ENCODE measurements around the gene RHOBTB3.
"Not testable (repeated sequence)": the region's sequence is repeated elsewhere in the genome, so short reads cannot be mapped to it uniquely, and the experiment has no call there.

The RHOBTB3 gene

DNA sequence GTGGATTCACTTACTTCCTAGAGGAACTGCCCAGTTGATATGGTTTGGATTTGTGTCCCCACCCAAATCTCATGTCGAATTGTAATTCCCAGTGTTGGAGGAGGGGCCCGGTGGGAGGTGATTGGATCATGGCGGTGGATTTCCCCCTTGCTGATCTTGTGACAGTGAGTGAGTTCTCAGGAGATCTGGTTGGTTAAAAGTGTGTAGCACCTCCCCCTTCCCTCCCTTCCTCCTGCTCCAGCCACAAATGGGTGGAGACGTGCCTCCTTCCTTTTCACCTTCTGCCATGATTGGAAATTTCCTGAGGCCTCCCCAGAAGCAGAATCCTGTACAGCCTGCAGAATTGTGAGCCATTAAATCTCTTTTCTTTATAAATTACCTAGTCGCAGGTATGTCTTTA lies 17.9 kb upstream of the RHOBTB3 start:
- not testable (repeated sequence) for DNase-seq (ENCODE audit: low read depth, low spot score)

DNA sequence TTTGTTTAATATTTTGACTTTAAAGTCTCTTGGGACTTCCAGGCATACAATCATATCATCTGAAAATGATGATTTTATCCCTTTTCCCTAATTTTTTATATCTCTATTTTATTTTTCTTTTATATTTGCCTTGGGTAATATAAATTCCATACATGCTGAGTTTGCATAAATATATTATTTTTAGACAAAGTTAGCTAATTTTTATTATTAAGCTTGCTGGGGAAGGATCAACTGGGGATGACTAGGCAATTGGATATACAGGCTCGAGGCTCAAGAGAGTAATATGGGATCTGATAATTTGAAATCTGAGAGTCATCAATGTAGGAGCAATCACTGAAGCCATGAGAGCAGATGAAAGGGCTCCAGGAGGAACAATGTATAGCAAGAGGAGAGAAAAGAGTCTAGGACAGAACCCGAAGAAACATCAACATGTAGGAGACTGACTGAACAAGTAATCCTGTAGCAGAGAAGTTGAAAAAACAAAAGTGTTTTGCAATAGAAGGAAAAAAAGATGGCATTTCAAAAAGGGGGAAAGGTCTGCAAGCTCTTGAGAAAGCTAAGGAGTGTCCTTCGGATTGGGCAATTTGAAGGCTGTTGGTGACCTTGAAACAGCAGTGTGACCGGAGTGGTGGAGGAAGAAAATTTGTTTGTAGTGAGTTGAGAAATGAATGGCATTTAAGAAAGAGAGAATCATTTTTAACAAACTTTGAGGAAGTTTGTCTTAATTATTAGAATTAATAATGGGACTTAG lies 17.0 kb upstream of the RHOBTB3 start:
- no peak for DNase-seq (ENCODE audit: low read depth, low spot score)

DNA sequence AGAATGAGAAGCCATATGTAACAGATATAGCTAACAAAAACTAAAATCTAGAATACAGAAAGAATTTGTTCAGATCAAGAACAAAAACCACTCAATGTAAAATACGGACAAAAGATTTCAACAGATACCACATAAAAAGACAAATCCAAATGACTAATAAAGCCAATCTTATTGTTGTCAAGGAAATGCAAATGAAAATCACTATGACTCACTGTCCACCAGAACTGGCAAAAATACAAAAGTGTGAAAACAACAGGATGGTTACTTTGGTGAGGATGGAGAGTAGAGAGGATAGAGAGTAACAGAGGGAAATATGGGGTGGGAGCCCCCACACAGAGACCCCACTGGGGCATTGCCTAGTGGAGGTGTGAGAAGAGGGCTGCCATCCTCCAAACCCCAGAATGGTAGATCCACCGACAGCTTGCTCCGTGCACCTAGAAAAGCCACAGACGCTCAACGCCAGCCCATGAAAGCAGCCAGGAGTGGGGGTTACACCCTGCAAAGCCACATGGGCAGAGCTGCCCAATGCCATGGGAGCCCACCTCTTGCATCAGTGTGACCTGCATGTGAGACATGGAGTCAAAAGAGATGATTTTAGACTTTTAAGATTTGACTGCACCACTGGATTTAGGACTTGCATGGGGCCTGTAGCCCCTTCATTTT lies 15.2 kb upstream of the RHOBTB3 start:
- no peak for DNase-seq (ENCODE audit: low read depth, low spot score)

DNA sequence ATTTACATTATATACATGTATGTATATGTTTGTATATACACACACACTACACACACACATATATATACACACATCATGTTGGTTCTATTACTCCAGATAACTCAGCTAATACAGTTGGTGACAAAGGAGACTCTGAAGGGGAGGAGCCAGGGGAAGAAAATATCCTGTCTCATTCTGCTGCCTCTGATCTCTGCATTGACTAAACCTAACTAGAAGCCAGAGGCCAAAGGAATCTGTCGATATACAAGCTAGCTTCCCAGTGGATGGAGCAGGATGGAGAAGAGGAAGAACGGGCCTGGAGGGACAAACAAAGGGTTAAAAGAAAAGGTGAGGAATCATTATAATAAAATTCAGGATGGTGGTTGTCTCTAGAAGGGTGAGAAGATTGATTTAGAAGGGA lies 13.7 kb upstream of the RHOBTB3 start:
- DNase-seq (ENCODE audit: low read depth, low spot score) = no peak

DNA sequence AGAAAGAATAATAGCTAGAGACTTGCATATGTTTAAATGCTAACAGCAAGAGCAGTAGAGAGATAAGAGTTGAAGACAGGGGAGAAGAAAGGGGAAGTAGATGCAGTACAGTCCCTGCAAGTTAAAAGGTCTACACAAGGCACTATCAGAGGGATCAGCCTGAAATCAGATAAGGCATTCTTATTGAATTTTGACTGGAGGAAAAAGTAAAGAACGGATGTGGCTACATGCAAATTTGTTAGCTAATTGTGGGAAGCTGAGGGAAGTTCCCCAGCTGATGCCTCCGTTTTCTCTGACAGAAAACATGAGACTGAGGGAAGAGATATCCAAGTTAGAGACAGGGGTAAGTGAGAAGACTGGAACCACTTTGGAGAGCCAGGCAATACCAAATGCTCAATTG lies 12.9 kb upstream of the RHOBTB3 start:
- no peak for DNase-seq (ENCODE audit: low read depth, low spot score)

DNA sequence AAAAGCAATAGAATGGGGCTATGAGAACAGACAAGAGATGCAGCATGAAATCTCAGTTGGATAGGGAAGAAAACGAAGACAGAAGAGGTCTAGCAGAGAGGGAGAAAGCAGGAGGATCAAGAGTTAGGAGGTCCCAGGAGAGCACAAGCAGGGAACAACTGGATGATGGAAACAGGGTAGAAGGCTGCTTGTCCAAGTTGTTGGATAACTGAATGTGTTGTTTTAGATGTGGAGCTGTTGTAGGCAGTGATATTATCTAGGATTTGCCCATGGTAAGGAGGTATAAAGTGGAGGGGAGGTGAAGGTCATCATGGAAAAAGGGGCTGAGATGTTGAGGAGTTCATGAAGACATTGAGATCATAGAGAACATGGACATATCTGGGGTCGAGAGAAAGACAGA lies 12.4 kb upstream of the RHOBTB3 start:
- no peak for DNase-seq (ENCODE audit: low read depth, low spot score)

DNA sequence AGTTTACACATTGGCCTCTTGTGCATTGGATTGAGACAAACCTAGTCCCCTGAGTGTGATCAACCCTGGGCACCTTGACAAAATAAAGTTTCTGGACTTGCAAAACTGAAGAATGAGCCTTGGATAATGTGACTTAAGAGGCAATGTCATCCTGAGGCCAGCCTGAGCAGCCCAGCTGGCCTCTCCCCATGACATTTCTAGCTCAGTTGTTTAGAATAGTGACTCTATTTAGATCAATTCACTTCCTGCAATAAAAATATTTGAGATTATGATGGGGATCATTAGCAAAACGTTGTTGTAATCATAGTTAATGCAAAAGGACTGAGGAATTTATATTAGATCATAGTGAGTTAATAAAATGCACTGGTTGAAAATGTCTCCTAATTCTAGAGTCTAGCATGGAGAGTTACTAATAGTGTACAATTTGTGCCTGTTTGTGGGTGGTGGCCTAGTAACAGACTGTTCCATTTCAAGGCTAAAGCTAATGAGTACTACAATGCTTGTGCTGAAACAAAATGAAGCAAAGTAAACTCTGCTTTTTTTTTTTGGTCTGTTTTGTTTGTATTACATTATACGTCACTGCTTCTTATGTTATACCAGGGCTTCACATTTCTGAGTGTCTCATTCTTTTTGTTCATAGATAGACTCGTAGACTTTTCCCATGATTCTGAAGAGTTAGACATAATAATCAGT lies 10.9 kb upstream of the RHOBTB3 start:
- DNase-seq (ENCODE audit: low read depth, low spot score) = no peak

DNA sequence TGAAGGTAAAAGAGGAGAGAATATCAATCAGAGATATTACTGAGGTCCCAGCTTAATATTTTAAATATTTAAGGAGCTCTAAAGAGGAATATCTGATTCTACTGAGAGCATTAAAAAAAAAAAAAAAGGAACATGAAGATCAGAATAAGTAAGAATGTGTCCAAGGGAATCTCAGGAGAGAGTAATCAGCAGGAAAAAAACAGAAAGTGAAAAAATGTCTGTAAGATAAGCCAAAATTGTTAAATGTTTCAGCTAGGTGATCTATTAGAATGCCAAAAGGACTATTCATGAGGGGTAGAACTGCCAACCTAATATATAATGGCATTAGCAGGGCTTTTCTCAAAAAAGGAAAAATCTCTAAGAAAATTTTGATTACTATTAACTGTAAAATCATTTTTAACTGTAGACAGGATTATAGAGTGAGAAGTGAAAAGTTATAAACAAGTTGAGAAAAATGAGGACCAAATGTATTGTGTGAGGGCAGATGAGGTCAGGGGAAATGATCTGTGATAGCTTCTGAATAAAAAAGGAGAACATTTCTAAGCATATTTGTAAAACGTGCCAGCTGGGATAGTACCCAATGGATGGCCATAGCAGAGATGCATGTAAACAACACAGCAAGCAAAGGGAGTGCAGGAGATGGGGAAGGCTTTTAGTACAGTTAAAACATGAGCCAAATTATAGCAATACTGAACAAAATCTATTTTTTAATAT lies 9.4 kb upstream of the RHOBTB3 start:
- DNase-seq (ENCODE audit: low read depth, low spot score) = no peak

DNA sequence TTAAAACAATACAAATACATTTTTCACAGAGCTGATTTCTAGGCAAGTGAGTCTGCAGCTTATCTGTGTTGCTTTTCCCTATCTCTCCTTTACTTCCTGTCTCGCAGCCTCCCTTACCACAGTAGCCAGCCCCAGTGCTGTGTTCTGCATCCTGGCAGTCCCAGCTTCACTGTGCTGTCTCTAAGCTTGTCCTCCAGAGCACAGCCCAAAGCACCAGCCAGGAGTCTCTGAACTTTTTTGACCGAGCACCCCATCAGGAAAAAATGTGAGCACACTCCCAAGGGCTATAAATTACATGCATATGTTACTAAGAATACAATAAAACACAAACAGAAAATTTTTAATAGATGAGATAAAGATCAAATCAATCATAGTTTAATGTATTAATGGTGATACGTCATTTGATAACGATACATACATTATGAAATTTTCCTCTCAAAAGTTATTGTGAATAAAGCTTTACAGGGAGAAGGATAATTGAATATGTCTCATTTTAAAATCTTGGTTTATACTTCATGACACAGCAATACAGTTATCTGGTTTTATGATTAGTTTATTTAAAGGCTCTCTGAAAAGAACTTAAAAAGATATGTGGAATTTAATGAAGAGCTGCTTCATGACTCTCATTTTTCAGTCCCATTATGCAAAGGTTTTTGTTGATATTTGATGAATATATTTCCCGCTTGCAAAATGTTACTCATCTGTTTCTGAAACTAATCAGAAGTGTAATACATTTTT lies 7.3 kb upstream of the RHOBTB3 start:
- no peak for DNase-seq (ENCODE audit: low read depth, low spot score)

DNA sequence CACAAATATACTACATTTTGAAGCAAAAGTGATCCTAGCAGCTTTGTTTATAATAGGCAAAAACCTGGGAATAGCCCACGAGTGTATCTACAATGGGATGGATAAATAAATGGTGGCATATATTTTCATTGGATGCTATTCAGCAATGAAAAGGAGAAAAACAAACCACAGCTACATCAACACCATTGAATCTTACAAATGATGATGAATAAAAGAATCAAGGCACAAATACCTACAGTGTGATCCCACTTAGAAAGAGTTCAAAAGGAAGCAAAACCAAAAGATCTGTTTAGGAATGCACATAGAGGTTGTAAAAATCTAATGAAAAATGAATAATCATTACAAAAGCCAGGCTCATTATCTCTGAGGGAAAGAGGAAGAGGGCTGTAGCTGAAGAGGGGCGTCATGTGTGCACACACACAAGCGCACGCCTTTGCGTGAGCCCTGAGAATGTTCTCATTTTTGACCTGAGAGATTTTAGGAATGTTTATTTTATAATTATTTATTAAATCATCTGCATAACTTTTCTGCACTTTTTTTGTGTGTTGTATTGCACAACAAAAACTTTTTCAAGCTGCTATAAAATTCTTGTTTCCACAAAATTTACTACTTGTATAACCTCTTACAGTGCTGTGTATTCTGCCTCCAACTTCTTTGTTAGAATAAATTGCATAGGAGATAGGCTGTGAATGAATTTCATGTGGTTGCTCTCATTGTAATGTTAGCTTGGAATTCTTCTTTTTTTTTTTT lies 5.9 kb upstream of the RHOBTB3 start:
- no peak for DNase-seq (ENCODE audit: low read depth, low spot score)

DNA sequence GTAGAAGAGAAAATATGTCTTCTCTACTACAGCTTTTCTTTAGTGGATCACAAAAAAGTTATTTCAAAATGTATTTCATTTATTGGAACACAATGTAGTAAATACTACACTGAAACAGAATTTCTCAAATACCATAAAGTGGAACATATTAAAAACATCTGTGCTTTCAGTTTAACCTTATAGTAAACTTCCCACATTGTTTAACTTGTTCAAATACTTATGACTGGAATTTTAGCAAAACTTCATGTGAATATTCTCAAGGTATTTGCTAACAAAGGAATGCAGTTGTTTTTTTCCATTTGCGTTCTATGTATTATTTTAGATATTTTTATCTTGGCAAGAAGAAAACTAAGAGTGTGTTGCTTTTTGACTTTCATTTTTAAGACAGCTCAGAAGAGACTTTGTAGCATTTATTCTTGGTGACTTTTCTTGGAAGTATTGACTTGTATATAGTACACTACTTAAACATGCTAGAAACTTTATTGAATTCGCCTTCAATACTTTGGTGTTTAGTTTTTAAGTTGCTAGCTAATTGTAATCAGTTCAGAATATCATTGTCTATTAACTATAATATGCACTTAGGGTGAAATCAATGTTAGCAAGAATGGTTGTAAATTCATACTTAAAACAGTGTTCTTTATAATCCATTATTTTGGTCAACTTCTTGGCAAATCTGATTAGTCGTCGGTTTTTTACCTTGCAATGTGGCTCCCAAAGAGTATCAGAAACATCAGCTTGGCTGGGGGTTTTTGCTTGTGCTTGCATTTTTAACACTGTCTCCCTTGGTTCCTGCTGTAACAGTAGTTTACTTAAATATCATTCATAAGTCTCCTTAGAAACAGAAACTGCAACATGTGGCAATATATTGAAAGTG lies 5.0 kb upstream of the RHOBTB3 start:
- DNase-seq (ENCODE audit: low read depth, low spot score) = no peak

DNA sequence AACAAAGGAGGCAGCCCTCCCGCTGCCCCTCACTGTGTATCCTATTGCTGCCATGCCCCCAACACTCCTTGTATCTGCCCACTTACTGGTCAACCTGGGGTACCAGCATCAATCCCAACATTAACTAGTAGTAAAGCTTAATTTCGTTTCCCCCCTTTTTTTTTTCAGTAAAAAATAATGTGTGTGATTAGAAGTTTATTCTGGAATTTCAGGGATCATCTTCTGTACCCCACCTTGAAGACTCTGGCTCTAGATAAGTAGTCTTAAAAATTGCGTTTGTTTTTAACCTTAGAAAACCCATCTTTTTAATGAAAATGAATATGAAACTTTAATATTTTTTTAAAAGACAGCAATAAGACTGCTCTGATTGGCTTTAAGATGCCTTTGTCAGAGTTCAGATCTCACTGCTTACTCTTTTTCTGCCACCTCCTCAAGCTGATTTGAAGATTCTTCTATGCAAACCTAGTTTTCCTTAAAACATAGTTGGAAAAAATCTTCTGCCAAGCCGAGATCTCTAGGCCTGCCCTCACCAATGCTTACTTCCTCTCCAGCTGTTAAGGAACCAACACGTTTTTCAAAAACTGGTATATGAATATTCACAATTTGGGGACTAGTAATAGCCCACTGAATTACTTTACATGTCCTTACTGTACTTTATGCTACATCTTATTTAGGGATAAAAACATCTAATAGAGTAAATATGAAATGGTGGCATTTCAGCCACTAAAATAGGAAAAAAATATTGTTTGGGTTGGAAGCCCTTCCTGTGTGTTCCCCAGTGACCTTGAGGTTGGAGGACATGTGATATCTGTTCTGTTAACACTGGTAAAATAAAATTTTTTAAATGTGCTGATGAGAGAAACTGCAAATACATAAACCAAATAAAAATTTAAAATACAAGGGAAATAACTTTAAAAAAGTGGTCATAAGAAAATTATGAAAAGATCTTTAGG lies 4.0 kb upstream of the RHOBTB3 start:
- no peak for DNase-seq (ENCODE audit: low read depth, low spot score)

DNA sequence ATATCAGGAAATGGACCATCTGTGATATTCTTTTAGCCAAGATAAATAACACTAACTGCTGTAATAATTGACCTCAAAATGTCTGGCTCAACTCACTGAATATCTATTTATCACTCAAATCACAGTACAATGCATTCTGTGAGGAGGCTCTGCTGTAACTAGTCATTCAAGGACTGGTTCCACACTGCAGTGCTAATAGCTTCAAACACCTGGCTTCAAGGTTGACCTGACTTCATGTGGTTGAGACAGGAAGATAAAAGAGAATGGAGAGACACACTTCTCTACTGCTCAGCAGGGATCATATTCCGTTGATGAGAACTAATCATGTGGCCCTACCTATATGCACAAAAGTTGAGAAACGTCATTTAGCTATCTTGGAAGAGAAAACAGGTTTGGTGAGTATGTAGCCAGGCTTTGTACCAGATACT lies 3.4 kb upstream of the RHOBTB3 start:
- no peak for DNase-seq (ENCODE audit: low read depth, low spot score)

DNA sequence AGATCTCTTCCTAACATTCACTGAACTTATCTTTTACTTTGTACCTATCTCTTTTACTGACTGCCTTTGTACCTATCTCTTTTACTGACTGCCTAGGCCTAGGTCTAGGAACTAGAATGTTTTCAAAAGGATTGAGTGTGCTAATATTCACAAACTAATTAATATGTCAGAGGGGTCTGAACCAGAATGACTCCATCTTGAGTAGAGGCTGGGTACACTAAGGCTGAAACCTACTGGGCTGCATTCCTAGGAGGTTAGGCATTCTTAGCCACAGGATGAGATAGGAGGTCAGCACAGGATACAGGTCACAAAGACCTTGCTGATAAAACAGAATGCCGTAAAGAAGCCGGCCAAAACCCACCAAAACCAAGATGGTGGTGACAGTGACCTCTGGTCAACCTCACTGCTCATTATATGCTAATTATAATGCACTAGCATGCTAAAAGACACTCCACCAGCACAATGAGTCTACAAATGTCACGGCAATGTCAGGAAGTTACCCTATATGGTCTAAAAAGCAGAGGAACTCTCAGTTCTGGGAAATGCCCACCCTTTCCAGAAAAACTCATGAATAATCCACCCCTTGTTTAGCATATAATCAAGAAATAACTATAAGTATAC lies 2.5 kb upstream of the RHOBTB3 start:
- DNase-seq (ENCODE audit: low read depth, low spot score) = no peak

DNA sequence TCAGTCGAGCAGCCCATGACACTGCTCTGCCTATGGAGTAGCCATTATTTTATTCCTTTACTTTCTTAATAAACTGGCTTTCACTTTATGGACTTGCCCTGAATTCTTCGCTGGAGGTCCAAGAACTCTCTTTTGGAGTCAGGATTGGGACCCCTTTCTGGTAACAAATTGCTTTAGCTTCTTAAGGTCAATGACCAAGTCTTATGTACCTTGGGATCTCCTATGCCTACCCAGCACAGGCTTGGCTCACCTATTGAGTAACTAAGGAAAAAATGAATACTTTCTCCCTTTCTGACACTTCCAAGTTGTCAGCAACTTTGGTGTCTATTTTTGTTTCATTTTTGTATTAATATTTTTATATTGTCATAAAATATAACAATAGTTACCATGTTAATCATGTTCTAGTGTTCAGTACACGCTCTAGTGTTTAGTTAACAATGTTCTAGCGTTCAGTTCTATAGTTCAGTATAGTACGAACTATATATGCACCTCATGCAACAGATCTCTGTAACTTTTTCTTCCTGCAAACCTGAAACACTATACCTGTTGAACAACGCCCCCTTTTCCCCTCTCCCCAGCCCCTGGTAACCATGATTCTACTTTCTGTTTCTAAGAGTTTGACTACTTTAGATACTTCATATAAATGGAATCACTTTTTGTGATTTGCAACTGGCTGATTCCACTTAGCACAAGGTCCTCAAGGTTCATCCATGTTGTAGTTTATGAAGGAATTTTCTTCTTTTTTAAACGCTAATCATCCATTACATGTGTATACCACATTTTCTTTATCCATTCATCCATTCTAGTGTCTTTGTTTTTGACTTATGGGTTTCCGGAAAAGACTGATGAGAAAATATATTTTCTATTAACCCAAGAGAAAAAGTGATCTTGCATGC lies 1.8 kb upstream of the RHOBTB3 start:
- no peak for DNase-seq (ENCODE audit: low read depth, low spot score)

DNA sequence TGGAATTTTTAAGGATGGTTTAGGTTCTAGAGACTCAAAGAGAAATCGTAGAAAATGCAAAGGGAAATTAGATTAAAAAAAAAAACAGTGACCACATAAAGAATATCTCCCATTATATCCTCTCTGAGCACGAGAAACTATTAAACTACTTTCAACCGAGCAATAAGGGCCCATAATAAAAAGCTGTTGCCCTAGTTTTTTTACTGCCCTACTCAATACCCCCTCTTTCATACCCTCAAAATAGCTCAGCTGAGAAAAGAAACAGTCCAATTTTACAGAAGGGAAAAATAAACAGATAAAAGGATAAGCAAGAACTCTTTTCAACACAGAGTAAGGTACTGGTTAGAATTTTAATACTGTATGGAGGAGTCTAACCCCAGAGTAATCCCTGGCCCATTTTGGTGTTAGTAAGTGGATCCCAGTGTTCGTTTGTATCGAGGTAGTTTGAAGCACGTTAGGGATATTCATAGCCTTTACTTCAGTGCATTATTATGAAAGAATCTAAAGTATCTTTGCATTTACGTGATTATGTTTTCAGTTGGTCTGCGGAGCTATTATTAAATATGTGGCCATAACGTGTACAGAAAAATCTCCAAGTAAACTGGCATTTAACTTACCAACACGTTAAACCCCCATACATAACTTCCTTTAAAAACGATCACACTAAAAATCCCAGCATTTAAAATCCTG lies 980 bp upstream of the RHOBTB3 start:
- DNase-seq (ENCODE audit: low read depth, low spot score) = no peak
